ENCODE measurements around the gene PLA2G1B. TPM values are rescaled to one million over a fixed set of nuclear protein-coding genes. Genes with fewer than 3 reads are reported as not detected.

The PLA2G1B gene
- total and polyA plus RNA-seq, 9 of the 15 experiments (the other 6 are each of a cell fraction or from before 2014, with no cell fraction given): 1.4 TPM; not detected in 8

DNA sequence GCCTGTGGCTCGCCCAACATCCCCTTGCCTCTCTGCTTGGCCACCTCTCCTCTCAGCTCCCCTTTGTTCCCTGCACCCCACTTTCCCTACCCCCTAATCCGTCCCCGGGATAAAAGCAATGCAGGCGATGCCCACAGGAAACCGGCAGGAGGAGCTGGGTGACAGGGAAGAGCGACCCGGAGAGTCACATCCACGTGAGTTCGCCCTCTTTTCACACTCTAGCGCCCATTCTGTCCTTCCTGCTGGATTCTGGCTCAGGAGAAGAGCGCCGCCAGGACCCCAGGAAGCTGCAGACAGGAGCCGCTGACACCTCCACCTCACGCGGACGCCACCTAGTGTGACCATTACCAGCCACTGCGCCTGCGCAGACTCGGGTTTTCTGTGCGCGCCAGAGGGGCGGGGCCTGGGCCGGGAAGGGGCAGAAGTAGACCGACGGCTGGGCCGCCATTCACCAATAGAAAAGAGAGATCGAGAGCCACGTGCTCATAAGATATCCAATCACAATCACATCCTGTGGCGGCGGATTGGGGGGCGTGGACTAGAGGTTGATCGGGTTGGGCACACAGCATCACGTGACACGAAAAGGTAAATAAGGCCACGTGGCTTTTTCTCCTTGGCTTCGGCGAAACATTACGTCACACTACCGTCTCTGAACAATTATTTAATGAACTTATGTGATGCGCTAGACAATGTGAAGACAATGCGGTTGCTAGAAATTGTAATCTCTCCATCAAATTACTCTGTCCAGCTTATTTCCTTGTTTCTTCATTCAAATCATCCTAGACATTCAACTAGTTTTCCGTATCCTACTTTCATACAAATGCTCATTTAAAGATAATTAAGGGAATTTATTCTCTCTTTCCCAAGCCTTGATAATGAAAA is 10.1 kb downstream of the PLA2G1B start (continued):
- no peak for TF ChIP-seq ZNF407 (IDR thresholded peaks at IDR 0.05; ENCODE audit: low read depth)
- TF ChIP-seq SETDB1 (IDR thresholded peaks at IDR 0.05; ENCODE audit: low read length): no peak
- TF ChIP-seq, protein P1, sequence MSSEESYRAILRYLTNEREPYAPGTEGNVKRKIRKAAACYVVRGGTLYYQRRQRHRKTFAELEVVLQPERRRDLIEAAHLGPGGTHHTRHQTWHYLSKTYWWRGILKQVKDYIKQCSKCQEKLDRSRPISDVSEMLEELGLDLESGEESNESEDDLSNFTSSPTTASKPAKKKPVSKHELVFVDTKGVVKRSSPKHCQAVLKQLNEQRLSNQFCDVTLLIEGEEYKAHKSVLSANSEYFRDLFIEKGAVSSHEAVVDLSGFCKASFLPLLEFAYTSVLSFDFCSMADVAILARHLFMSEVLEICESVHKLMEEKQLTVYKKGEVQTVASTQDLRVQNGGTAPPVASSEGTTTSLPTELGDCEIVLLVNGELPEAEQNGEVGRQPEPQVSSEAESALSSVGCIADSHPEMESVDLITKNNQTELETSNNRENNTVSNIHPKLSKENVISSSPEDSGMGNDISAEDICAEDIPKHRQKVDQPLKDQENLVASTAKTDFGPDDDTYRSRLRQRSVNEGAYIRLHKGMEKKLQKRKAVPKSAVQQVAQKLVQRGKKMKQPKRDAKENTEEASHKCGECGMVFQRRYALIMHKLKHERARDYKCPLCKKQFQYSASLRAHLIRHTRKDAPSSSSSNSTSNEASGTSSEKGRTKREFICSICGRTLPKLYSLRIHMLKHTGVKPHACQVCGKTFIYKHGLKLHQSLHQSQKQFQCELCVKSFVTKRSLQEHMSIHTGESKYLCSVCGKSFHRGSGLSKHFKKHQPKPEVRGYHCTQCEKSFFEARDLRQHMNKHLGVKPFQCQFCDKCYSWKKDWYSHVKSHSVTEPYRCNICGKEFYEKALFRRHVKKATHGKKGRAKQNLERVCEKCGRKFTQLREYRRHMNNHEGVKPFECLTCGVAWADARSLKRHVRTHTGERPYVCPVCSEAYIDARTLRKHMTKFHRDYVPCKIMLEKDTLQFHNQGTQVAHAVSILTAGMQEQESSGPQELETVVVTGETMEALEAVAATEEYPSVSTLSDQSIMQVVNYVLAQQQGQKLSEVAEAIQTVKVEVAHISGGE (CRISPR knock-in tag; IDR thresholded peaks at IDR 0.05): peak in 1 of 3 experiments; percentile 72; a peak in 2 of 6 replicates
- no peak for TF ChIP-seq ZNF780A (CRISPR knock-in tag; IDR thresholded peaks at IDR 0.05)
- no peak; the same call in 1 of the 2 replicates for TF ChIP-seq DMBX1 (CRISPR knock-in tag; IDR thresholded peaks at IDR 0.05; ENCODE audit: borderline replicate concordance)
- TF ChIP-seq MXD1 (CRISPR knock-in tag; IDR thresholded peaks at IDR 0.05; ENCODE audit: borderline replicate concordance, poor library complexity, severe bottlenecking): peak; percentile 13
- TF ChIP-seq ZNF175 (CRISPR knock-in tag; IDR thresholded peaks at IDR 0.05; ENCODE audit: low read depth): peak; percentile 66
- TF ChIP-seq FOSL1 (tag; conservative IDR thresholded peaks at IDR 0.05): peak; percentile 55
- no peak for TF ChIP-seq BRF2 (IDR thresholded peaks at IDR 0.05; ENCODE audit: borderline replicate concordance, insufficient read depth, insufficient read length)
- 0 out of 2 replicates have a peak, but pooled peaks have one; percentile 34 for TF ChIP-seq OTX1 (CRISPR knock-in tag; IDR thresholded peaks at IDR 0.05)
- TF ChIP-seq CBX1 (IDR thresholded peaks at IDR 0.05; ENCODE audit: low read depth): no peak
- no peak for TF ChIP-seq BRF1 (IDR thresholded peaks at IDR 0.05; ENCODE audit: borderline replicate concordance, extremely low read depth, insufficient read length)

All from K562 (cell line).